Body of pancreas (tissue), 4 donors: Measurements from ENCODE around the gene PSMD1. TPM values are rescaled to one million over a fixed set of nuclear protein-coding genes. Genes with fewer than 3 reads are reported as not detected.
"Not testable (repeated sequence)": the region's sequence is repeated elsewhere in the genome, so short reads cannot be mapped to it uniquely, and the experiment has no call there.

Source experiments
- ATAC-seq: fragments of 150-250 bp; one replicate; pipeline ENCODE4 v1.9.1; 2016
- DNase-seq, 4 donors: peaks; one replicate each; pipeline ENCODE4 v3.0.0-alpha.2; 2019
- H3K27ac ChIP-seq, 4 donors: fragments of 200-600 bp; sonication (generic); 1 replicate in 3 of 4; 2 replicates in 1 of 4; pipeline versions ENCODE4 v1.5.1 to v1.6.1; 2016 to 2019; ENCODE audit warnings: mild to moderate bottlenecking in 1 of 4, mixed read lengths in 1 of 4, moderate library complexity in 1 of 4
- H3K27me3 ChIP-seq, 2 donors: fragments of 200-600 bp; sonication (generic); one replicate each; pipeline ENCODE4 v1.6.0; 2016; ENCODE audit warnings: mild to moderate bottlenecking in 1 of 2
- H3K36me3 ChIP-seq, 2 donors: fragments of 200-600 bp; sonication (generic); replicated peaks in 1 of 2; 2 replicates each; pipeline ENCODE4 v1.5.1; 2016; ENCODE audit warnings: low read depth in 2 of 2; ENCODE audit not compliant: insufficient read depth in 1 of 2
- H3K4me1 ChIP-seq: fragments of 200-600 bp; sonication (generic); one replicate; pipeline ENCODE4 v1.6.0; 2016
- H3K4me3 ChIP-seq, 2 donors: fragments of 200-600 bp; sonication (generic); 1 replicate in 1 of 2; 2 replicates in 1 of 2; pipeline ENCODE4 v1.5.1; 2016 to 2019
- H3K9me3 ChIP-seq, 3 donors: fragments of 200-600 bp; sonication (generic); 1 replicate in 2 of 3; 2 replicates in 1 of 3; pipeline ENCODE4 v1.5.1; 2016
- CTCF ChIP-seq, 7 experiments: fragments of 450-650 bp in 4 of 7; fragments of 200-600 bp in 3 of 7; sonication (generic) in 3 of 7; IDR thresholded peaks; one replicate each; pipeline ENCODE4 v1.5.1; 2016 to 2019; ENCODE audit warnings: antibody characterized with exemption in 7 of 7
- POLR2A ChIP-seq, 3 donors: fragments of 450-650 bp; IDR thresholded peaks; one replicate each; pipeline ENCODE4 v1.6.1; 2016; ENCODE audit warnings: antibody characterized with exemption in 3 of 3, mild to moderate bottlenecking in 2 of 3
- WGBS, 2 donors: methylation state at CpG; one replicate each; pipeline ENCODE4 v1.1.5; 2017; 5-methylcytosine and 5-hydroxymethylcytosine counted together
- intact Hi-C: fragments of 100-400 bp; cut with DNase I; formaldehyde crosslinking; loops from one replicate; pipeline ENCODE4 v1.15.1; 2023
- total RNA-seq, 2 donors: library from RNA; depleted of rRNA; stranded (reverse); fragments of >200 nt; gene quantifications; one replicate each; pipeline ENCODE4 v1.1.0, GENCODE V29; 2016

The PSMD1 gene
- total RNA-seq, 2 donors from 2014 or later = 20.5 to 27.4 TPM

DNA sequence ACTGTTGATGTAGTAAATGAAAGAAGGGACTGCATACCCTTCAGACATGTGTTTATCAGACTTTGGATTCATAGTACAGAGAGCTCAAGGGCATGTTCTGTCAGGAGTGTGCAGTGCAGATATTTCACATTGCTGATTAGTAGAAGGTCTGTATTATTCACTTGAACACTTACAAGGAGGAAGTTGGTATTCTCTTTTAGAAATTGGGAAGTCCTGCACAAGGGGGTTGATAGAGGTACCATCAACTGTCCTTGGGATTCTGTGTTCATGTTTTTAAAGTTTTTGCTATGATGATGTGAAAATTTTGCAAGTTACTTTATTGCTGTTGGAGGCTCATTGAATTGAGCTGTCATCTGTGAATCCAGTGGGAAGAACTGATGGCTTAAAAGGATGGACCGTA lies 6.7 kb downstream of the PSMD1 start:
- Histone ChIP-seq H3K4me3 (no peak overlapping the region), H3K27me3 (no peaks in the 10 kb centered on the region), H3K27ac (no peak overlapping the region), H3K9me3 (no peaks in the 10 kb centered on the region), H3K36me3 (peaks cover 7 to 9% of the 10 kb centered on the region in 2 donors), H3K4me1 (peaks cover 10% of the 10 kb centered on the region)
- WGBS, 2 donors = 91 to 100% methylated on average over 1 of the region's 1 CpG
- TF ChIP-seq CTCF (IDR thresholded peaks at IDR 0.05) (no peak), POLR2A (IDR thresholded peaks at IDR 0.05) (no peak)
- DNase-seq = no peak
- intact Hi-C loops = no loop called here
- no peak for ATAC-seq

DNA sequence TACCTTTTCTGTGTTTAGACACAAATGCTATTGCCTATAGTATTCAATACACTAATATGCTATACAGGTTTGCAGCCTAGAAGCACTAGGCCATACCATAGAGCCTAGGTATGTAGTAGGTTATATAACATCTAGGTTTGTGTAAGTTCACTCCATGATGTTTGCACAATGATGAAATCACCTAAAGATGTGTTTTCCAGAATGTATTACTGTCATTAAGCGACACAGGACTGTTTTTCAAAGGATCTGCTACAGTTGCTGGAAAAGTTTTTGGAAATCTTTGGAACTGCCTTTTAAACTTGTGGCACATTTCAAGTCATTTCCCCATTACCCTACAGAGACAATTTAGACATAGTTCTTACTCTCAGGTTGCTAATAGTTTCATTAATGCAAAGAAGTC lies 9.3 kb downstream of the PSMD1 start:
- no peak overlapping the region for H3K4me3 ChIP-seq
- H3K4me1 ChIP-seq = no peaks in the 10 kb centered on the region
- H3K36me3 ChIP-seq = peaks cover 7 to 16% of the 10 kb centered on the region in 2 donors
- TF ChIP-seq POLR2A (IDR thresholded peaks at IDR 0.05) (no peak), CTCF (IDR thresholded peaks at IDR 0.05) (no peak)
- no peak overlapping the region for H3K27ac ChIP-seq
- ATAC-seq = no peak
- WGBS, 2 donors = 78 to 95% methylated on average over 1 of the region's 1 CpG
- intact Hi-C loops = no loop called here
- no peaks in the 10 kb centered on the region for H3K27me3 ChIP-seq
- DNase-seq = no peak
- H3K9me3 ChIP-seq = no peaks in the 10 kb centered on the region

- H3K27me3 ChIP-seq, H3K9me3 ChIP-seq, intact Hi-C loops, DNase-seq, H3K4me1 ChIP-seq, H3K27ac ChIP-seq, H3K4me3 ChIP-seq, ATAC-seq: not testable (repeated sequence)
- H3K36me3 ChIP-seq = peaks cover 7 to 15% of the 10 kb centered on the region in 2 donors
- 77 to 95% methylated on average over 8 of the region's 8 CpGs for WGBS, 2 donors
Measured at GRCh38 chr2:231067531-231067930, 10.9 kb downstream of the PSMD1 start.

GRCh38 chr2:231068525-231069222 lies 12.0 kb downstream of the PSMD1 start:
- H3K4me1 ChIP-seq = no peaks in the 10 kb centered on the region
- H3K27ac ChIP-seq = no peak overlapping the region
- H3K36me3 ChIP-seq = peaks cover 7 to 9% of the 10 kb centered on the region in 2 donors
- H3K9me3 ChIP-seq = no peaks in the 10 kb centered on the region
- ATAC-seq = no peak
- H3K27me3 ChIP-seq = no peaks in the 10 kb centered on the region
- intact Hi-C loops = no loop called here
- TF ChIP-seq CTCF (IDR thresholded peaks at IDR 0.05) (no peak), POLR2A (IDR thresholded peaks at IDR 0.05) (no peak)
- 87 to 89% methylated on average over 5 of the region's 5 CpGs for WGBS, 2 donors
- no peak overlapping the region for H3K4me3 ChIP-seq
- DNase-seq = no peak

GRCh38 chr2:231069379-231070054 lies 12.8 kb downstream of the PSMD1 start:
- ATAC-seq = no peak
- DNase-seq = no peak
- intact Hi-C loops = no loop called here
- Histone ChIP-seq H3K4me3 (no peak overlapping the region), H3K27me3 (no peaks in the 10 kb centered on the region), H3K27ac (no peak overlapping the region), H3K36me3 (peaks cover 3 to 9% of the 10 kb centered on the region in 2 donors), H3K4me1 (no peaks in the 10 kb centered on the region), H3K9me3 (no peaks in the 10 kb centered on the region)
- no peak for TF ChIP-seq POLR2A (IDR thresholded peaks at IDR 0.05)
- WGBS, 2 donors = 74 to 92% methylated on average over 1 of the region's 1 CpG
